GM12878 (cell line): Measurements from ENCODE around the gene ACTR2. TPM values are rescaled to one million over a fixed set of nuclear protein-coding genes. Genes with fewer than 3 reads are reported as not detected.
"Not testable (repeated sequence)": the region's sequence is repeated elsewhere in the genome, so short reads cannot be mapped to it uniquely, and the experiment has no call there.

Source experiments
- ATAC-seq: fragments of 200-7000 bp; cut with Tn5 transposase; 3 replicates; pipeline ENCODE4 v1.9.1; 2020; ENCODE audit warnings: mild to moderate bottlenecking, moderate library complexity
- BruUV-seq: library from RNA; stranded (reverse); fragments of 400-500 nt; replicated peaks from 2 replicates; lab custom pipeline; 2021; lab: Mats Ljungman, UMichigan
- CTCF ChIA-PET: fragments of 300-600 bp; sonication (Branson Sonifier 250); formaldehyde crosslinking; extraction: SDS; loops from one replicate; lab custom pipeline; 2021; ENCODE audit warnings: inconsistent platforms; lab: Yijun Ruan, JAX
- POLR2A ChIA-PET: fragments of 350-600 bp; formaldehyde crosslinking; extraction: SDS; loops from one replicate; lab custom pipeline; 2021; ENCODE audit warnings: inconsistent platforms; lab: Charles Lee
- RAD21 ChIA-PET: fragments of 300-600 bp; sonication (Branson Sonifier 250); formaldehyde crosslinking; loops from one replicate; lab custom pipeline; 2023; ENCODE audit warnings: antibody characterized with exemption; ENCODE audit not compliant: unreplicated experiment; lab: Charles Lee
- SMC1A ChIA-PET: fragments of 300-600 bp; sonication (Branson Sonifier 250); formaldehyde crosslinking; loops from one replicate; lab custom pipeline; 2023; ENCODE audit not compliant: unreplicated experiment, uncharacterized antibody; lab: Charles Lee
- DNase-seq: peaks from one replicate; pipeline ENCODE4 v3.0.0-alpha.2; 2011; ENCODE audit warnings: low read depth, low spot score
- FAIRE-seq: peaks from 3 replicates; lab custom pipeline; 2011; peaks lifted over from hg19 to GRCh38; lab: Jason Lieb, UNC
- H2AFZ ChIP-seq: 2 replicates; pipeline ENCODE4 v1.6.0; 2011; ENCODE audit warnings: low read depth, low read length, control low read depth; ENCODE audit not compliant: control insufficient read depth
- H3K27ac ChIP-seq: 2 replicates; pipeline ENCODE4 v1.5.1; 2011; ENCODE audit warnings: control low read depth; ENCODE audit not compliant: control insufficient read depth, insufficient read depth
- H3K27me3 ChIP-seq, 2 experiments: replicated peaks in 1 of 2; 2 replicates each; pipeline versions ENCODE4 v1.6.0 to v1.6.1; 2011; ENCODE audit warnings: low read length in 1 of 2; ENCODE audit not compliant: control insufficient read depth in 2 of 2, insufficient read depth in 2 of 2
- H3K36me3 ChIP-seq, 2 experiments: 2 replicates each; pipeline ENCODE4 v1.5.1; 2011; ENCODE audit warnings: low read length in 1 of 2; ENCODE audit not compliant: control insufficient read depth in 2 of 2, insufficient read depth in 2 of 2
- H3K4me1 ChIP-seq: 2 replicates; pipeline ENCODE4 v1.6.1; 2011; ENCODE audit warnings: mild to moderate bottlenecking, low read length, moderate library complexity, mixed read lengths; ENCODE audit not compliant: control insufficient read depth, insufficient read depth
- H3K4me2 ChIP-seq: 2 replicates; pipeline ENCODE4 v1.6.0; 2011; ENCODE audit warnings: control low read depth; ENCODE audit not compliant: control insufficient read depth, insufficient read depth
- H3K4me3 ChIP-seq: fragments of 200-600 bp; sonication (generic); 2 replicates; pipeline ENCODE4 v1.5.1; 2016
- H3K79me2 ChIP-seq: 2 replicates; pipeline ENCODE4 v1.6.0; 2011; ENCODE audit warnings: low read length; ENCODE audit not compliant: control insufficient read depth, insufficient read depth
- H3K9ac ChIP-seq: 2 replicates; pipeline ENCODE4 v1.8.0; 2011; ENCODE audit warnings: low read length, control low read depth, mixed read lengths; ENCODE audit not compliant: control insufficient read depth, insufficient read depth
- H3K9me3 ChIP-seq: replicated peaks from 3 replicates; pipeline ENCODE4 v1.5.1; 2011; ENCODE audit warnings: mild to moderate bottlenecking, low read length; ENCODE audit not compliant: control insufficient read depth, insufficient read depth
- H4K20me1 ChIP-seq: 2 replicates; pipeline ENCODE4 v1.6.0; 2011; ENCODE audit not compliant: control insufficient read depth, insufficient read depth
- CEBPB ChIP-seq, 2 experiments: fragments of 150-350 bp in 1 of 2; IDR thresholded peaks; 2 replicates each; pipeline ENCODE4 v1.6.1; 2012 to 2014; ENCODE audit warnings: low read depth in 2 of 2, low read length in 2 of 2, borderline replicate concordance in 1 of 2, inconsistent platforms in 1 of 2
- MXI1 ChIP-seq: fragments of 150-350 bp; IDR thresholded peaks from 2 replicates; pipeline ENCODE4 v1.6.1; 2011; ENCODE audit warnings: low read depth, mild to moderate bottlenecking, inconsistent platforms, low read length, improper control_type of control experiment
- SMC3 ChIP-seq: IDR thresholded peaks from 2 replicates; pipeline ENCODE4 v1.6.1; 2011; ENCODE audit warnings: low read length, improper control_type of control experiment, borderline replicate concordance
- YY1 ChIP-seq: IDR thresholded peaks from 2 replicates; pipeline ENCODE4 v1.6.1; 2011; ENCODE audit warnings: low read depth, mild to moderate bottlenecking, low read length
- WGBS: methylation state at CpG from one replicate; pipeline ENCODE4 v1.1.6; 2016; ENCODE audit warnings: low lambda C conversion rate; ENCODE audit not compliant: insufficient replicate concordance, insufficient coverage; ENCODE audit errors: missing lambda C conversion rate; 5-methylcytosine and 5-hydroxymethylcytosine counted together
- in situ Hi-C: fragments of 300-500 bp; cut with MboI; formaldehyde crosslinking; loops from 9 replicates; pipeline ENCODE4 v1.14.3; 2018; ENCODE audit warnings: mixed read lengths
- intact Hi-C: fragments of 100-400 bp; cut with micrococcal nuclease; formaldehyde crosslinking; loops from one replicate; pipeline ENCODE4 v1.14.2; 2022; ENCODE audit not compliant: unreplicated experiment
- polyA plus RNA-seq, 11 experiments: library from polyadenylated mRNA; depleted of rRNA in 4 of 11; unstranded in 6 of 11; stranded (reverse) in 5 of 11; fragments of >200 nt; fragmentation: Nextera tagmentation in 4 of 11; fragmentation: Illumina TruSeq in 1 of 11; extraction: Ambion mirVana in 4 of 11; extraction: Trizol in 1 of 11; gene quantifications; 1 replicate in 1 of 11; 2 replicates in 10 of 11; pipeline versions ENCODE4 v1.2.1 to v1.2.3, GENCODE V29; 2011 to 2016; ENCODE audit warnings: inconsistent platforms in 2 of 11, missing spikeins in 2 of 11, low read depth in 1 of 11
- total RNA-seq, 4 experiments: library from RNA; depleted of rRNA in 3 of 4; stranded (reverse); fragments of >200 nt in 3 of 4; fragmentation: Illumina TruSeq in 1 of 4; extraction: Trizol in 1 of 4; gene quantifications; 2 replicates each; pipeline versions ENCODE4 v1.2.1 to v1.2.3, GENCODE V29; 2013 to 2021
- TF ChIP-seq, protein P1 (sequence below): fragments of 450-650 bp; IDR thresholded peaks from 2 replicates; pipeline ENCODE4 v1.6.1; 2017; ENCODE audit warnings: low read depth, mild to moderate bottlenecking, moderate library complexity
- TF ChIP-seq, protein P2 (sequence below): IDR thresholded peaks from 2 replicates; pipeline ENCODE4 v1.6.1; 2011; ENCODE audit warnings: borderline replicate concordance, low read depth, mild to moderate bottlenecking, moderate library complexity, mixed read lengths, low read length; ENCODE audit not compliant: insufficient read depth; ENCODE audit errors: extremely low read length

The ACTR2 gene
- total and polyA plus RNA-seq, 10 of the 15 experiments (the other 5 are each of a cell fraction or from before 2014, with no cell fraction given), result 94.2 to 401 (median 195) TPM

DNA sequence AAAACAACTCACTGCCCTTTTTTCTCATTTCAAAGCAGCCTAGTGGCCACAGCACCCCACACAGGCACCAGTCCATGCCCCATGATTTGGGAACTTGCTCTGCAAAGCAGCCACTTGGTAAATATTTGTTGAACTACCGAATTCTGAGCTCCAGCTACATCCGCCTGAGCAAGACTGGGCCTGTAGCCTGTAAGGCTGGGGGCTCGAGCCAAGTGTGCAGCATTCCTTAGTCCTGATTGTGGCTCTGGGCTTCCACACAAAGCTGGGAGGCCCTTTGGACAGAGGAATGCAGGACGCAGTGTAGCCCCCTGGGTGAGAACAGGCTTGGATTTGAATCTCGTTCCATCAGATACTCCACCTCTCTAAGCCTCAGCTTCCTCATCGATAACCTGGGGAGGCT, 88.4 kb downstream of the ACTR2 start:
- no peak overlapping the region for H3K4me3 ChIP-seq
- H3K9me3 ChIP-seq, result peaks cover 9% of the 10 kb centered on the region
- CTCF ChIA-PET, result interaction anchor here (1.0 to 1.2 kb wide), 2 partner anchors 15 to 40 kb away, joined by 3 read pairs; no protein-coding TSS in a partner anchor
- intact Hi-C loops, result no loop called here
- no peak overlapping the region for H2AFZ ChIP-seq
- peaks cover 0 to 9% of the 10 kb centered on the region in 2 experiments; a peak in 2 of 4 replicates for H3K36me3 ChIP-seq
- no TSS peak for BruUV-seq
- 0 out of 2 replicates have a peak, but pooled peaks cover 2% of the 10 kb centered on the region for H4K20me1 ChIP-seq
- H3K27ac ChIP-seq, result no peak overlapping the region
- no peak overlapping the region for H3K9ac ChIP-seq
- SMC1A ChIA-PET, result interaction anchor here (1.2 kb wide), 1 partner anchor 13 kb away, joined by 3 read pairs; no protein-coding TSS in a partner anchor
- no peak for DNase-seq
- RAD21 ChIA-PET, result no interaction called here
- POLR2A ChIA-PET, result interaction anchor here (1.1 kb wide), 1 partner anchor 15 kb away, joined by 3 read pairs; no protein-coding TSS in a partner anchor
- in situ Hi-C loops, result no loop called here
- WGBS, result 53% methylated on average over 6 of the region's 6 CpGs
- H3K79me2 ChIP-seq, result no peaks in the 10 kb centered on the region
- no peak for TF ChIP-seq SMC3
- no peak for TF ChIP-seq CEBPB (IDR thresholded peaks at IDR 0.05; ENCODE audit: borderline replicate concordance in 1 of 2, low read depth in 2 of 2, low read length in 2 of 2)
- TF ChIP-seq, protein P1, sequence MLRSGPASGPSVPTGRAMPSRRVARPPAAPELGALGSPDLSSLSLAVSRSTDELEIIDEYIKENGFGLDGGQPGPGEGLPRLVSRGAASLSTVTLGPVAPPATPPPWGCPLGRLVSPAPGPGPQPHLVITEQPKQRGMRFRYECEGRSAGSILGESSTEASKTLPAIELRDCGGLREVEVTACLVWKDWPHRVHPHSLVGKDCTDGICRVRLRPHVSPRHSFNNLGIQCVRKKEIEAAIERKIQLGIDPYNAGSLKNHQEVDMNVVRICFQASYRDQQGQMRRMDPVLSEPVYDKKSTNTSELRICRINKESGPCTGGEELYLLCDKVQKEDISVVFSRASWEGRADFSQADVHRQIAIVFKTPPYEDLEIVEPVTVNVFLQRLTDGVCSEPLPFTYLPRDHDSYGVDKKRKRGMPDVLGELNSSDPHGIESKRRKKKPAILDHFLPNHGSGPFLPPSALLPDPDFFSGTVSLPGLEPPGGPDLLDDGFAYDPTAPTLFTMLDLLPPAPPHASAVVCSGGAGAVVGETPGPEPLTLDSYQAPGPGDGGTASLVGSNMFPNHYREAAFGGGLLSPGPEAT, result no peak
- TF ChIP-seq, protein P2, sequence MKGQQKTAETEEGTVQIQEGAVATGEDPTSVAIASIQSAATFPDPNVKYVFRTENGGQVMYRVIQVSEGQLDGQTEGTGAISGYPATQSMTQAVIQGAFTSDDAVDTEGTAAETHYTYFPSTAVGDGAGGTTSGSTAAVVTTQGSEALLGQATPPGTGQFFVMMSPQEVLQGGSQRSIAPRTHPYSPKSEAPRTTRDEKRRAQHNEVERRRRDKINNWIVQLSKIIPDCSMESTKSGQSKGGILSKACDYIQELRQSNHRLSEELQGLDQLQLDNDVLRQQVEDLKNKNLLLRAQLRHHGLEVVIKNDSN, result no peak
- no peak for TF ChIP-seq MXI1
- no peak for TF ChIP-seq YY1
- no peak for ATAC-seq
- FAIRE-seq, result no peak
- no peak overlapping the region for H3K4me2 ChIP-seq
- H3K27me3 ChIP-seq, result no peaks in the 10 kb centered on the region
- H3K4me1 ChIP-seq, result peaks cover 17% of the 10 kb centered on the region

DNA sequence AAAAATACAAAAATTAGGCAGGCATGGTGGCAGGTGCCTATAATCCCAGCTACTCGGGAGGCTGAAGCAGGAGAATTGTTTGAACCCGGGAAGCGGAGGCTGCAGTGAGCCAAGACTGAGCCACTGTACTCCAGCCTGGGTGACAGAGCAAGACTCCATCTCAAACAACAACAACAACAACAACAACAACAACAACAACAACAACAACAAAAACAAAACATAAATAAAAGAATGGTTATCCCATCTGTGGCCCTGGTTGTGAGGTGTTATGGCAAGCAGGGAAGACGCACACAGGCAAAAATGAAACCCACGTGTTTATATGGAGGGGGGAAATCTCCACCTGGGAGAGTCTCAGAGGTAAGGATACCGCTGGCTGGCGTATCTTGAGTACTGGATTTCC, 89.7 kb downstream of the ACTR2 start:
- H3K9me3 ChIP-seq, H3K27me3 ChIP-seq, DNase-seq, H4K20me1 ChIP-seq, FAIRE-seq, H3K4me2 ChIP-seq, H3K79me2 ChIP-seq, H3K4me3 ChIP-seq, H2AFZ ChIP-seq, BruUV-seq, POLR2A ChIA-PET, H3K27ac ChIP-seq, intact Hi-C loops, ATAC-seq, H3K9ac ChIP-seq, in situ Hi-C loops, H3K36me3 ChIP-seq: not testable (repeated sequence)
- CTCF ChIA-PET, result interaction anchor here (1.0 kb wide), 1 partner anchor 16 kb away, joined by 3 read pairs; no protein-coding TSS in a partner anchor
- SMC1A ChIA-PET, result interaction anchor here (0.6 to 1.1 kb wide), 2 partner anchors 32 to 111 kb away, joined by 3 read pairs; no protein-coding TSS in a partner anchor
- H3K4me1 ChIP-seq, result peaks cover 19% of the 10 kb centered on the region
- 68% methylated on average over 7 of the region's 7 CpGs for WGBS
- RAD21 ChIA-PET, result interaction anchor here (1.0 kb wide), 1 partner anchor 33 kb away, joined by 3 read pairs; no protein-coding TSS in a partner anchor
